ENCODE data around the gene WDR53. TPM values are rescaled to one million over a fixed set of nuclear protein-coding genes. Genes with fewer than 3 reads are reported as not detected.
"Not testable (repeated sequence)": the region's sequence is repeated elsewhere in the genome, so short reads cannot be mapped to it uniquely, and the experiment has no call there.

Gene WDR53
- total RNA-seq, 1 donor from 2014 or later: 22.2 TPM

- H3K36me3 Mint-ChIP-seq (ENCODE audit: low read depth, unreplicated experiment): peaks cover 13% of the 10 kb centered on the region
- no peak for TF ChIP-seq CTCF (IDR thresholded peaks at IDR 0.05; ENCODE audit: unreplicated experiment)
- H3K4me1 Mint-ChIP-seq (ENCODE audit: unreplicated experiment): peaks cover 4% of the 10 kb centered on the region
- no peaks in the 10 kb centered on the region for H3K27me3 Mint-ChIP-seq (ENCODE audit: unreplicated experiment)
- H3K4me3 Mint-ChIP-seq (ENCODE audit: unreplicated experiment): no peak overlapping the region
- H3K9me3 Mint-ChIP-seq (ENCODE audit: unreplicated experiment): no peaks in the 10 kb centered on the region
- no peak overlapping the region for H3K27ac Mint-ChIP-seq (ENCODE audit: unreplicated experiment)
- DNase-seq (ENCODE audit: low spot score): no peak
Observed at GRCh38 chr3:196585044-196585757, 16.8 kb upstream of the WDR53 start.

- no peak for DNase-seq (ENCODE audit: low spot score)
- Mint-ChIP-seq H3K27me3 (ENCODE audit: unreplicated experiment) (peaks cover 7% of the 10 kb centered on the region), H3K9me3 (ENCODE audit: unreplicated experiment) (no peaks in the 10 kb centered on the region), H3K36me3 (ENCODE audit: low read depth, unreplicated experiment) (peaks cover 13% of the 10 kb centered on the region), H3K4me1 (ENCODE audit: unreplicated experiment) (peaks cover 31% of the 10 kb centered on the region), H3K27ac (ENCODE audit: unreplicated experiment) (no peak overlapping the region), H3K4me3 (ENCODE audit: unreplicated experiment) (no peak overlapping the region)
- no peak for TF ChIP-seq CTCF (IDR thresholded peaks at IDR 0.05; ENCODE audit: unreplicated experiment)
Observed at GRCh38 chr3:196572389-196572788, 4.0 kb upstream of the WDR53 start.

- Mint-ChIP-seq H3K4me3 (ENCODE audit: unreplicated experiment) (peak overlapping the region; percentile 98), H3K27me3 (ENCODE audit: unreplicated experiment) (peaks cover 10% of the 10 kb centered on the region), H3K4me1 (ENCODE audit: unreplicated experiment) (peaks cover 30% of the 10 kb centered on the region), H3K36me3 (ENCODE audit: low read depth, unreplicated experiment) (peaks cover 14% of the 10 kb centered on the region)
- not testable (repeated sequence) for H3K9me3 Mint-ChIP-seq (ENCODE audit: unreplicated experiment); H3K27ac Mint-ChIP-seq (ENCODE audit: unreplicated experiment); DNase-seq (ENCODE audit: low spot score)
Observed at GRCh38 chr3:196570332-196570731, 2.0 kb upstream of the WDR53 start.

GRCh38 chr3:196569003-196569516 is 706 bp upstream of the WDR53 start:
- H3K9me3 Mint-ChIP-seq (ENCODE audit: unreplicated experiment): no peaks in the 10 kb centered on the region
- DNase-seq (ENCODE audit: low spot score): no peak
- H3K4me1 Mint-ChIP-seq (ENCODE audit: unreplicated experiment): peaks cover 21% of the 10 kb centered on the region
- H3K27ac Mint-ChIP-seq (ENCODE audit: unreplicated experiment): peak overlapping the region; percentile 92
- H3K4me3 Mint-ChIP-seq (ENCODE audit: unreplicated experiment): peak overlapping the region; percentile 98
- no peak for TF ChIP-seq CTCF (IDR thresholded peaks at IDR 0.05; ENCODE audit: unreplicated experiment)
- H3K36me3 Mint-ChIP-seq (ENCODE audit: low read depth, unreplicated experiment): peaks cover 14% of the 10 kb centered on the region
- H3K27me3 Mint-ChIP-seq (ENCODE audit: unreplicated experiment): peaks cover 10% of the 10 kb centered on the region

- Mint-ChIP-seq H3K36me3 (ENCODE audit: low read depth, unreplicated experiment) (peaks cover 18% of the 10 kb centered on the region), H3K27me3 (ENCODE audit: unreplicated experiment) (peaks cover 6% of the 10 kb centered on the region), H3K27ac (ENCODE audit: unreplicated experiment) (no peak overlapping the region), H3K4me1 (ENCODE audit: unreplicated experiment) (peaks cover 11% of the 10 kb centered on the region), H3K9me3 (ENCODE audit: unreplicated experiment) (no peaks in the 10 kb centered on the region), H3K4me3 (ENCODE audit: unreplicated experiment) (no peak overlapping the region)
- TF ChIP-seq CTCF (IDR thresholded peaks at IDR 0.05; ENCODE audit: unreplicated experiment): no peak
- no peak for DNase-seq (ENCODE audit: low spot score)
Observed at GRCh38 chr3:196563721-196564225, 4.6 kb downstream of the WDR53 start.
